HUES6 (cell line): Measurements from ENCODE around the gene SECTM1.
"Not testable (repeated sequence)": the region's sequence is repeated elsewhere in the genome, so short reads cannot be mapped to it uniquely, and the experiment has no call there.

ENCODE experiments used
- H3K27ac ChIP-seq: 2 replicates; pipeline ENCODE4 v1.7.0; 2013; ENCODE audit warnings: low read depth, mild to moderate bottlenecking, low read length, inconsistent platforms
- H3K27me3 ChIP-seq: 2 replicates; pipeline ENCODE4 v1.6.1; 2013; ENCODE audit warnings: low read length; ENCODE audit not compliant: control insufficient read depth, insufficient read depth
- H3K36me3 ChIP-seq: 2 replicates; pipeline ENCODE4 v1.6.1; 2013; ENCODE audit warnings: low read length; ENCODE audit not compliant: control insufficient read depth, insufficient read depth
- H3K4me1 ChIP-seq: 2 replicates; pipeline ENCODE4 v1.6.1; 2013; ENCODE audit warnings: low read length; ENCODE audit not compliant: control insufficient read depth, insufficient read depth
- H3K4me3 ChIP-seq: 2 replicates; pipeline ENCODE4 v1.5.1; 2013; ENCODE audit warnings: low read depth, low read length
- H3K9ac ChIP-seq: one replicate; pipeline ENCODE4 v1.6.1; 2013; ENCODE audit warnings: mild to moderate bottlenecking, low read length
- H3K9me3 ChIP-seq: 2 replicates; pipeline ENCODE4 v1.6.1; 2013; ENCODE audit warnings: low read depth, low read length; ENCODE audit not compliant: control insufficient read depth, insufficient read depth

The SECTM1 gene

GRCh38 chr17:82333279-82334171, at the start of gene SECTM1:
Gene SECTM1, minus strand, starts transcription at chr17:82333766. Its CDS starts 6,526 bp downstream, at chr17:82327240.
- Histone ChIP-seq H3K27ac (no peak within 1 kb of the TSS), H3K9ac (peak within 1 kb of the TSS; percentile 1), H3K9me3 (no peaks in the 10 kb centered on the region), H3K27me3 (peaks cover 75% of the 10 kb centered on the region), H3K4me1 (peaks cover 11% of the 10 kb centered on the region), H3K36me3 (no peaks in the 10 kb centered on the region), H3K4me3 (peak within 1 kb of the TSS; percentile 28)

DNA sequence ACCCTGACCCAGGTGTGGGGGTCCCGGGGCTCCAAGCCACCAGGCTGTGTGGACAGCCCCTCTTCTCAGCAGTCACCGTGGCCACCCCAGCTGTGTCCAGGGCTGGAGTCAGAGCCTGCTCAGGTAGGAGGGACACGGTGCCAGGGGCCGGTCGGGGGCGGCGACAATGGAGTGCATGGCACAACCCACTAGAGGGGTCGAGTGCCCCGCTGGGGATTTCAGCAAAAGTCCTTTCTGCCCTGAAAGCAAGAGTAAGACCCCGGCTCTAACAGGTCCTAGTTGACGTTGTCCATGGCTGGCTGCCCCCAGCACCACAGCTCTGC, 49.3 kb upstream of the SECTM1 start:
- Histone ChIP-seq H3K4me3 (no peak overlapping the region), H3K9ac (no peak overlapping the region), H3K4me1 (peaks cover 15% of the 10 kb centered on the region), H3K27ac (no peak overlapping the region), H3K27me3 (peaks cover 4% of the 10 kb centered on the region; the same call in 1 of the 2 replicates), H3K36me3 (no peaks in the 10 kb centered on the region), H3K9me3 (no peaks in the 10 kb centered on the region)

DNA sequence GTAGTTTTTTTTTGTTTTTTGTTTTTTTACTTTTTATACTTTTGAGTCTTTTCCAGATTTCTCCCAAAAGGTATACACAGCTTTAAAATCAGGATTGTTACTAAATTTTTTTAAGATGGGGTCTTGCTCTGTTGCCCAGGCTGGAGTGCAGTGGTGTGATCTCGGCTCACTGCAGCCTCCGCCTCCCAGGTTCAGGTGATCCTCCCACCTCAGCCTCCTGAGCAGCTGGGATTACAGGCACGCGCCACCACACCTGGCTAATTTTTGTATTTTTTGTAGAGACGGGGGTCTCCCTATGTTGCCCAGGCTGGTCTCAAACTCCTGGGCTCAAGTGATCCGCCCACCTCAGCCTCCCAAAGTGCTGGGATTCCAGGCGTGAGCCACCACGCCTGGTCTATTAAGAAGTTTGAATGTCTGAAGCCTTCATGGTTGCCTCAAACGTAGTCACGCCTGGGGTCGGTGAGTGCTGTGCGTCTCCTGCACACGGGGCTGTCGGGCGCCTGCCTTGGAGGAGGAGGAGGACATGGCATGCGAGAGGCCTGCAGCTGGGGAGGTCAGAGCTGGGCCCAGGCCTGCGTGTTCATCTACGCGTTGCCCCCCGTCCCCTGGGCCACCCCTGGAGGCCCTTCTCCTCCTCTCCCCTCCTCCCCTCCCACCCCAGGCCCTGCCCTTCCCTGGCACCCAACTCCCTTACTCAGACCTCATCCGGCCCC, 48.8 kb upstream of the SECTM1 start:
- not testable (repeated sequence) for H3K27me3 ChIP-seq, H3K9me3 ChIP-seq, H3K9ac ChIP-seq, H3K4me3 ChIP-seq, H3K27ac ChIP-seq, H3K36me3 ChIP-seq
- peaks cover 15% of the 10 kb centered on the region for H3K4me1 ChIP-seq

DNA sequence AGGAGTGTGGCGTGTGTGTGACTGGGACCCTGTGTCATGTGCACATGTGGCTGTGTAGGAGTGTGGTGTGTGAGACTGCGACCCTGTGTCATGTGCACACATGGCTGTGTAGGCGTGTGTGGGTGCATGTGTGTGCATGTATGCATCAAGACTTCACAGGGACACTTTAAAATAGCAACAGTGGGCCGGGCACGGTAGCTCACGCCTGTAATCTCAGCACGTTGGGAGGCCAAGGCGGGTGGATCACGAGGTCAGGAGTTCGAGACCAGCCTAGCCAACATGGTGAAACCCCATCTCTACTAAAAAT, 48.1 kb upstream of the SECTM1 start:
- H3K27ac ChIP-seq, H3K4me3 ChIP-seq, H3K36me3 ChIP-seq, H3K9me3 ChIP-seq, H3K9ac ChIP-seq, H3K27me3 ChIP-seq: not testable (repeated sequence)
- peaks cover 15% of the 10 kb centered on the region for H3K4me1 ChIP-seq

DNA sequence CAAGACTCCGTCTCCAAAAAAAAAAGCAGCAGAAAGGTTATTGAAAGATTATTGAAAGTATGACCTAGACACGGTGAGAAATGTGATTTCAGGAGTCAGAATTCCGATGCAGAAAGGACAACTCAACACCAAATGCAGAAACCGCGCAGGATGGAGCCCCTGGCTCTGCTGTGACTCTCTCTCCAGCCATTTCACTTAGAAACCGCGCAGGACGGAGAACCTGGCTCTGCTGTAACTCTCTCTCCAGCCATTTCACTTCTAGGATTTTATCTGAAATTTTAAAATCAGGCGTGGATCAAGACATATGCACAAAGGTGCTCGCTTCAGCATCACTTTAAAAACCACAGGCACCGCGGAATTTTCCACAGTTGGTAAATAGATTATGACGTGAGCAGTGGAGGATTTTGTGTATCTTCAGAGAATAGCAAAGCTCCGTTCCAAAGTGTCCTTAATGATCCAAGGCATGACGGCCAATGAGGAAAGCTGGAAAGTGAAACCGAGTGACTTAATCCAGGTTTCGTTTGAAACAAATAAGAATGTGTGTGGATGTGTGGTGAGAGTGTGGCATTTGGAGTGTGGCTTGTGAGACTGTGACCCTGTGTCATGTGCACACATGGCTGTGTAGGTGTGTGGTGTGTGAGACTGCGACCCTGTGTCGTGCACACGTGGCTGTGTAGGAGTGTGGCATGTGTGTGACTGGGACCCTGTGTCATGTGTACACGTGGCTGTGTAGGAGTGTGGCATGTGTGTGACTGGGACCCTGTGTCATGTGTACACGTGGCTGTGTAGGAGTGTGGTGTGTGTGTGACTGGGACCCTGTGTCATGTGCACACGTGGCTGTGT, 47.5 kb upstream of the SECTM1 start:
- Histone ChIP-seq H3K9ac (no peak overlapping the region), H3K4me3 (no peak overlapping the region), H3K4me1 (peaks cover 15% of the 10 kb centered on the region), H3K27me3 (peaks cover 4% of the 10 kb centered on the region; the same call in 1 of the 2 replicates), H3K9me3 (no peaks in the 10 kb centered on the region), H3K36me3 (no peaks in the 10 kb centered on the region), H3K27ac (no peak overlapping the region)

- Histone ChIP-seq H3K9me3 (no peaks in the 10 kb centered on the region), H3K27ac (no peak overlapping the region), H3K9ac (no peak overlapping the region), H3K4me1 (no peaks in the 10 kb centered on the region), H3K27me3 (peaks cover 24% of the 10 kb centered on the region), H3K36me3 (no peaks in the 10 kb centered on the region), H3K4me3 (no peak overlapping the region)
Observed at GRCh38 chr17:82378741-82379021, 45.1 kb upstream of the SECTM1 start.

DNA sequence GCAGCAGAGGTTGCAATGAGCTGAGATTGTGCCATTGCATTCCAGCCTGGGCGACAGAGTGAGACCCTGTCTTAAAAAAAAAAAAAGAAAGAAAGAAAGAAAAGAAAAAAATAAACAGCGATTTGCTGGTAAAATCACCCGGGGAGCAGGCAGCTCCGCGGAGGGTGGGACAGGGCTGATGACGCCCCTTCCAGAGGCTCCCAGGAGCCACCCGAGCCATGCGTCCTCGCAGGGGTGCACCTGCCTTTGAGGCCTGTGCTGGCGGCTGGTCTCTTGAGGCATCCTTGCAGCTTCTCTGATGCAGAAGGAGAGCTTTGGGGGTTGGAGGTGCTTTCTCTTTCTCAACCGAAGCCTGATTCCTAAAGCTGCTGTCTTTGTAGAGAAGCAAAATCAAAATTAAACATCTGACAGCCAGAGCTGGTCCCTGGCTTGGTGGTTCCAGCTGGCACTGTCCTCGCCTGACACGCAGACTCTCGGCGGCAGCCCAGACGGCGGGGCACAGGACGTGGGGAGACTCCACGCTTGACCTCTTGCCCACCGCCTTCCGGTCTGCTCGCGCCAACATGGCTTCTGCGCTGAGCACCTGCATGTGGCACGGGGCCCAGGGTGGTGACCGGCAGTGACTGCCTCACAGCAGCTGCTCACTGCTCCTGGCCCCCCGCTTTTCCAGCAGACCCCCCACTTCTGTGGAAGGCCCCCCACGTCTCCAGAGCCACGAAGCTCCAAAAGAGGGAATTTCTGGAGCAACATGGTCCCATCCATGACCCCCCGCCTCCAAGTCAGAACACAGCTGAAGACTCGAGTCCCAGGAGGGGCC, 44.6 kb upstream of the SECTM1 start:
- Histone ChIP-seq H3K4me3 (no peak overlapping the region), H3K9ac (no peak overlapping the region), H3K27me3 (peaks cover 28% of the 10 kb centered on the region), H3K36me3 (no peaks in the 10 kb centered on the region), H3K9me3 (no peaks in the 10 kb centered on the region), H3K27ac (no peak overlapping the region), H3K4me1 (no peaks in the 10 kb centered on the region)

GRCh38 chr17:82377294-82377693, 43.7 kb upstream of the SECTM1 start:
- H3K9me3 ChIP-seq, H3K4me1 ChIP-seq, H3K27ac ChIP-seq, H3K36me3 ChIP-seq, H3K4me3 ChIP-seq, H3K9ac ChIP-seq: not testable (repeated sequence)
- H3K27me3 ChIP-seq = peaks cover 35% of the 10 kb centered on the region

DNA sequence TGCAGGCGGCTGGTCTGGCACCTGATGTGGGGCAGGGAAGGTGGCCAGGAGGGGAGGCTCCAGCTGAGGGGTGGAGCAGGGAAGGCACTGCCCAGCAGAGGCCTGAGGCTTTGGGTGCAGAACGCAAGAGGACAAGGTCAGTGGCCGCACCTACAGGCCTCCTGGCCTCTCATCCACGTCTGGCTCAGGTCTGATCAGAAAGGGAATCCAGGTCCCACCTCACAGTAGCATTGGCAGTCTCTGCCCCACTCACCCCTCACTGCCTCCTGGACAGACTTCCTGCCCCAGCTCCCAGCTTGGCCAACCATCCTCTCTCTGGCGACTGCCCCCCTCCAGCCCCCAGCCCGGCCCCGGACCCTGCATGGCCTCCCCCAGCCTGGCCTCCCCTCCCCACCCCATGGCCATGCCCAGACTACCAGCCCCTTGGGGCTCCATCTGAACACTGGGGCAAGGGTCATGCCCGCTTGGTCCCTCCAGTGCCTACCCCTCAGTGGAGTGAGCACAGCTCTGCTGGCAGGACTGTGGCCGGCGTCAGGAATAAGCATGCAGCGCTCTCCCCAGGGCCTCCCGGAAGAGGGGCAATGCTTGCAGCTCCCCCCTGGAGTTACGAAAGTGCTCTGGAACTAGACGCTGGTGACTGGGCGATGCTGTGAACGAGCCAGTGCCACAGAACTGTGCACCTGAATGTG, 42.6 kb upstream of the SECTM1 start:
- Histone ChIP-seq H3K4me3 (no peak overlapping the region), H3K4me1 (no peaks in the 10 kb centered on the region), H3K27me3 (peaks cover 46% of the 10 kb centered on the region), H3K27ac (no peak overlapping the region), H3K9ac (no peak overlapping the region), H3K9me3 (no peaks in the 10 kb centered on the region), H3K36me3 (no peaks in the 10 kb centered on the region)

- H3K9me3 ChIP-seq = no peaks in the 10 kb centered on the region
- no peak overlapping the region for H3K4me3 ChIP-seq
- H3K27me3 ChIP-seq = peaks cover 53% of the 10 kb centered on the region
- no peak overlapping the region for H3K27ac ChIP-seq
- H3K36me3 ChIP-seq = no peaks in the 10 kb centered on the region
- no peaks in the 10 kb centered on the region for H3K4me1 ChIP-seq
- no peak overlapping the region for H3K9ac ChIP-seq
Observed at GRCh38 chr17:82375359-82376041, 41.9 kb upstream of the SECTM1 start.
